HFF-Myc (cell line): ENCODE measurements around the gene THSD7A.
A peak's percentile ranks its signal among the peaks of the same experiment; 100 is the strongest.

Experiments used
- DNase-seq: peaks from one replicate; pipeline ENCODE4 v3.0.0-alpha.2; 2011; ENCODE audit warnings: low read depth; ENCODE audit errors: extremely low read depth
- H3K4me3 ChIP-seq: replicated peaks from 2 replicates; pipeline ENCODE4 v1.5.1; 2011; ENCODE audit warnings: low read depth, mild to moderate bottlenecking, control low read depth, low read length
- TF ChIP-seq, protein P1 (sequence below): IDR thresholded peaks from 2 replicates; pipeline ENCODE4 v1.5.1; 2012; ENCODE audit warnings: mild to moderate bottlenecking, low read depth, low read length, control low read depth; ENCODE audit errors: missing control alignments

THSD7A gene

DNA sequence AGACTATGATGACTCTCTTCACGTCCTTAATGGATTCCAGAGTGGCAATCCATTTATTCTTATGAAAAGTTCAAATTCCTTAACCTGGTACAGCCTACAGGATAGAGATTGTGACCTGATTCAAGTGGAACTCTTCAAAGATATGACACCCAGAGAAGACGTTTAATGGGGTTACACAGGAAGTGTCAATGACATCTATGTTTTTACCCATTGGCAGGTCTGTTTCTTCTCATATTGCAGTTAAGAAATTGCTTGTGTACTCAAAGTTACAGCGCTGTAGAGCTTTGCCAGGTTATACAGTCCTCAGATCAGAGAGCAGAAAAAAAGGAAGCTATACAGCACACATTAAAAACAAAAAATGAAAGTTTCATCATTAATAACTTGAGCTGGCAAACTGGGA is 367.4 kb downstream of the THSD7A start:
- TF ChIP-seq, protein P1, sequence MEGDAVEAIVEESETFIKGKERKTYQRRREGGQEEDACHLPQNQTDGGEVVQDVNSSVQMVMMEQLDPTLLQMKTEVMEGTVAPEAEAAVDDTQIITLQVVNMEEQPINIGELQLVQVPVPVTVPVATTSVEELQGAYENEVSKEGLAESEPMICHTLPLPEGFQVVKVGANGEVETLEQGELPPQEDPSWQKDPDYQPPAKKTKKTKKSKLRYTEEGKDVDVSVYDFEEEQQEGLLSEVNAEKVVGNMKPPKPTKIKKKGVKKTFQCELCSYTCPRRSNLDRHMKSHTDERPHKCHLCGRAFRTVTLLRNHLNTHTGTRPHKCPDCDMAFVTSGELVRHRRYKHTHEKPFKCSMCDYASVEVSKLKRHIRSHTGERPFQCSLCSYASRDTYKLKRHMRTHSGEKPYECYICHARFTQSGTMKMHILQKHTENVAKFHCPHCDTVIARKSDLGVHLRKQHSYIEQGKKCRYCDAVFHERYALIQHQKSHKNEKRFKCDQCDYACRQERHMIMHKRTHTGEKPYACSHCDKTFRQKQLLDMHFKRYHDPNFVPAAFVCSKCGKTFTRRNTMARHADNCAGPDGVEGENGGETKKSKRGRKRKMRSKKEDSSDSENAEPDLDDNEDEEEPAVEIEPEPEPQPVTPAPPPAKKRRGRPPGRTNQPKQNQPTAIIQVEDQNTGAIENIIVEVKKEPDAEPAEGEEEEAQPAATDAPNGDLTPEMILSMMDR, result no peak
- no peak overlapping the region for H3K4me3 ChIP-seq
- no peak for DNase-seq

DNA sequence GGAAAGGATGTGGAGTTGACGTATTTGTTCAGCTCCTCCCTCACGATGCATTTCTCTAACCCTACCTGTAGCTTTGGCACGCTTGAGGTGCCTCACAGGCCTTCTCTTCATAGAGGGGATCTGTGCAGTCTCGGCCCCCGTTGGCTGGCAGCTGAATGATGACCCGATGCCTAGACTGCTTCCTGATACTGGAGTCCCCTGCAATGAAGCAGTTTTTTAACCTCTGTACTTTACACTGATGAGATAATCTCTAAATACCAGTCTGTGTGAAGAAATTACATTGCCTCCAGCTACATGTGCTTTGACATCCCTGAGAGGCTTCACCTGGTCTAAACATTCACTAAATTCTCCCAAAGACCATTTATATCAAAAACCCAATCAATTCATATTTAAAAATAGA is 370.1 kb downstream of the THSD7A start:
- DNase-seq, result no peak
- H3K4me3 ChIP-seq, result no peak overlapping the region
- TF ChIP-seq, protein P1, result no peak

DNA sequence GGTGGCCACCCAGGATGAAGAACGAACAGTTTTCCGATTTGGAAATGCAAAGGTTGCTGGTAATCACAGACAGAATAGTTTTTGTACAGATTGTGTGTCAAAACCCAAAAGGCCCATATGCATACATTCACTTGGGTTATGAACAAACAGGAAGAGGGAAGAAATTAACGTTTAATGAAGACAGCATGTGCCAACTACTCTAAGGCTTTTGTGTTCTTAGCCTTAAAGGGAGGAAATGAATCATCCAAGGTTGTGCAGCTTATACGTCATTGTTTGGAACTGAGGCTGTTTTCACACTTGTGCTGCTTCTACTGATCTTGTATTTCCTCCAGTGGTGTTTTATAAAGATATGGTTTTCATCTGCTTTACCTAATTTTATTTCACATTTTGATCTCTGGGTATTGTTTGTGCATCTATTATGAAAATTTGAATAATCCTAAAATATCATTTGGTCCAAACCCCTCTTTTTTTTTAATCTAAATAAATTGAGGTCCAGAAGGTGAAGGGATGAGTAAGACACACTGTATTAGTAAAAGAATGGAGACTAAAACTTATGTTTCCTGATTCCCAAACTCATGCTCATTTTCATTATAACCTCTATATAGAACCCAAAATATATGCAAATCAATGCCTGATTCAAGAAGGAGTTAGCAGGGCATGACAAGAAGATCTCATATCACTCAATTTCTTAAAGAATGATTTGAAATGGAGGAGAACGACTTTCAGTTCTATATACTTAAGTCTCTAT is 373.1 kb downstream of the THSD7A start:
- H3K4me3 ChIP-seq, result no peak overlapping the region
- peak; percentile 87 for DNase-seq
- TF ChIP-seq, protein P1, result no peak

DNA sequence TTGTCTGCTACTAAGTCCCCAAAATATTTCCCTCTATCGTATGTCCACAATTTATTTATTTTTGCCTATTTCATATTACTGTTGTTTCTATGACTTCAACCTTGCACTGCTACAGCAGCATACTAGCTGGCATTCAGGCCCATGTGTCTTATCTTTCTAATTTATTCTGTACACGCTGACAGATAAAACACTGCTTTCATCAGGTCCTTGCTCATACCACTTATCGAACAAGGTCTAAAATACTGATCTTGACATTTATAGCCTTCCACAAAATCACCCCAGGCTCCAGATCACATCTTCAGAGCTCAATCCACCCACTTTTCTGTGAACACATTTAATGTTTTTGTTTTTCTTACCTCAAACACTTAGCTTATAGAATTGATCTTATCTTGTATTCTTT is 374.6 kb downstream of the THSD7A start:
- TF ChIP-seq, protein P1, result no peak
- no peak for DNase-seq
- H3K4me3 ChIP-seq, result no peak overlapping the region

DNA sequence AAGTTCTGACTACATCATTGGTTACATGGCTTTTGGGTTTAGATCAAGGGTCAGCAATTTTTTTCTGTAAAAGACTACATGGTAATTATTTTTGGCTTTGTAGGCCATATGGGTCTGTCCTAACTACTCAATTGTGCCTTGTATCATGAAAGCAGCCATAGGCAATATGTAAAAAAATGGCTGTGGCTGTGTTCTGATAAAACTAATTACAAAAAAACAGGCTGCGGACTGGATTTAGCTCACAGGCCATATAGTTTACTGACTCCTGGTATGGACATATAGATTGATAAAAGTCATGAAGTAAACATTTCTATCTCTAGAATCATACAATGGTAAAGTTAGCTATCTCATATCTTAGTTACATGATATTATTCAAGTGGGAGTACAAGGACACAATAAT is 375.4 kb downstream of the THSD7A start:
- DNase-seq, result no peak
- no peak overlapping the region for H3K4me3 ChIP-seq
- TF ChIP-seq, protein P1, result no peak

DNA sequence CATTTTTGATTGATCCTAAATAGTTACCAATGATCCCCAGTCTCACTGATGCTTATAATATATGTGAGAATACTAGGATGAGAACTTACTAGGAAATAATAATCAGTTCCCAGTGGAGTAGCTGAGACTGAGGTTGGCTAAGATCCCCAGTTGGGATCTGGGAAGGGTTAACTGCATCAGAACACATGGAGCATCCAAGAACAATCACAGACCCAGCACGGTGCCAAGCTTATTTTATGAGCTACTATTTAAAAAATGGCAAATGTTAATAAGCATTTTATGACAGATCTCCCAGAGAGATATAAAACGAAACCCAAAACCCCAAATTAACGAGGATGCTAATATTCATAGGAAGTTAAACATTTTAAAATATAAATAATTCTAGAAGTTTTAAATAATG is 379.5 kb downstream of the THSD7A start:
- TF ChIP-seq, protein P1, result no peak
- H3K4me3 ChIP-seq, result no peak overlapping the region
- DNase-seq, result no peak

DNA sequence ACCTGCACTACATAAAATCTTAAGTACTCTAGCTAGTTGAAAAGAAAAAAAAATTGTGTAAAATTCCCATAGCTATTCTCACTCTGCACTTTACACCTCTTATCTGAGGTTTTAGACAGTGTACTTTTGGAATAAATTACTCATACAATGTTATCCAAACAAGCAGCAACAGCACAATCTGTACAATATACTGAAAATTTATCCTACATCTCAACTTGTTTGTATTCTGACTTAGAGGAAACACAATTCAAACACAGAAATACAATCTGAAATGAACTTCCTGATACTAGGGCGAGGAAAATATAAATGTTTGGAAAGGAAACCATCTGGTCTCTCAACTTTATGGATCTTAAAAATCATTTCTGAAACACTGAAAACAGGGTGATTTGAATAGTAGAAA is 381.7 kb downstream of the THSD7A start:
- no peak for DNase-seq
- TF ChIP-seq, protein P1, result no peak
- H3K4me3 ChIP-seq, result no peak overlapping the region
